A549 (cell line): ENCODE results near the gene ACSF3. TPM values are rescaled to one million over a fixed set of nuclear protein-coding genes. Genes with fewer than 3 reads are reported as not detected.

Experiments
- ATAC-seq, 2 experiments: fragments of 200-7000 bp in 1 of 2; fragments of >200 bp in 1 of 2; cut with Nextera tagmentation in 1 of 2; cut with Tn5 transposase in 1 of 2; 3 replicates each; pipeline versions ENCODE4 v1.8.0 to v1.9.1; 2018 to 2020; ENCODE audit warnings: mild to moderate bottlenecking in 1 of 2, moderate library complexity in 1 of 2
- CTCF ChIA-PET: fragments of 300-600 bp; sonication (Branson Sonifier 250); formaldehyde crosslinking; extraction: SDS; loops from one replicate; lab custom pipeline; 2021; ENCODE audit warnings: antibody characterized with exemption, inconsistent platforms; lab: Yijun Ruan, JAX
- POLR2A ChIA-PET: fragments of 350-600 bp; formaldehyde crosslinking; extraction: SDS; loops from one replicate; lab custom pipeline; 2021; ENCODE audit warnings: antibody characterized with exemption, inconsistent platforms; lab: Yijun Ruan, JAX
- DNase-seq, 2 experiments: peaks; one replicate each; pipeline versions ENCODE4 v3.0.0 to v3.0.0-alpha.2; 2011 to 2016; ENCODE audit warnings: low read depth in 1 of 2, low spot score in 1 of 2
- FAIRE-seq: peaks from 2 replicates; lab custom pipeline; 2011; peaks lifted over from hg19 to GRCh38; lab: Jason Lieb, UNC
- H3K27ac ChIP-seq, 2 experiments: fragments of >200 bp; sonication (Bioruptor Twin); formaldehyde crosslinking; 3 replicates each; pipeline ENCODE4 v1.5.1; 2016 to 2017
- H3K4me1 ChIP-seq: fragments of >200 bp; sonication (Bioruptor Twin); formaldehyde crosslinking; 3 replicates; pipeline ENCODE4 v1.6.1; 2016
- H3K4me2 ChIP-seq: fragments of >200 bp; sonication (Bioruptor Twin); formaldehyde crosslinking; 3 replicates; pipeline ENCODE4 v1.6.1; 2016
- H3K4me3 ChIP-seq: fragments of >200 bp; sonication (Bioruptor Twin); formaldehyde crosslinking; 3 replicates; pipeline ENCODE4 v1.5.1; 2016
- H3K9me3 ChIP-seq: fragments of >200 bp; sonication (Bioruptor Twin); formaldehyde crosslinking; 3 replicates; pipeline ENCODE4 v1.6.1; 2016
- CBX2 ChIP-seq: fragments of 200-600 bp; sonication (generic); IDR thresholded peaks from 2 replicates; pipeline ENCODE4 v1.6.1; 2016; ENCODE audit warnings: low read depth, mild to moderate bottlenecking, borderline replicate concordance
- E2F6 ChIP-seq: IDR thresholded peaks from 2 replicates; pipeline ENCODE4 v1.6.1; 2012; ENCODE audit warnings: low read depth, borderline replicate concordance
- GATA3 ChIP-seq: IDR thresholded peaks from 2 replicates; pipeline ENCODE4 v1.6.1; 2012; ENCODE audit warnings: borderline replicate concordance
- HDAC2 ChIP-seq: fragments of 200-600 bp; sonication (generic); IDR thresholded peaks from 2 replicates; pipeline ENCODE4 v1.6.1; 2016
- HEYL ChIP-seq: fragments of 250-450 bp; sonication (Bioruptor Pico); IDR thresholded peaks from 2 replicates; pipeline ENCODE4 v1.8.0; 2021; ENCODE audit warnings: mild to moderate bottlenecking, moderate library complexity
- HOXA7 ChIP-seq: fragments of 250-450 bp; sonication (Bioruptor Pico); IDR thresholded peaks from 2 replicates; pipeline ENCODE4 v1.5.0; 2020; ENCODE audit warnings: mild to moderate bottlenecking, moderate library complexity
- HOXB13 ChIP-seq: fragments of 250-450 bp; sonication (Bioruptor Pico); IDR thresholded peaks from 2 replicates; pipeline ENCODE4 v1.5.0; 2020; ENCODE audit warnings: low read depth, mild to moderate bottlenecking, moderate library complexity
- HOXB5 ChIP-seq: fragments of 250-450 bp; sonication (Bioruptor Pico); IDR thresholded peaks from 2 replicates; pipeline ENCODE4 v1.5.0; 2020; ENCODE audit warnings: mild to moderate bottlenecking, moderate library complexity
- JUN ChIP-seq, 2 experiments: fragments of >200 bp; sonication (Bioruptor Twin); formaldehyde crosslinking; IDR thresholded peaks; 2 replicates in 1 of 2; 3 replicates in 1 of 2; pipeline ENCODE4 v1.6.1; 2016 to 2017
- KDM5A ChIP-seq: fragments of 200-600 bp; sonication (generic); IDR thresholded peaks from 2 replicates; pipeline ENCODE4 v1.6.1; 2016; ENCODE audit warnings: antibody characterized with exemption, mild to moderate bottlenecking
- MAZ ChIP-seq: fragments of 150-350 bp; IDR thresholded peaks from 2 replicates; pipeline ENCODE4 v1.6.1; 2014; ENCODE audit warnings: antibody characterized with exemption, low read depth, low read length, borderline replicate concordance
- NFE2L2 ChIP-seq: fragments of 150-350 bp; conservative IDR thresholded peaks from 2 replicates; pipeline ENCODE4 v1.6.1; 2014; ENCODE audit warnings: low read length
- NPAS2 ChIP-seq: fragments of 250-450 bp; sonication (Bioruptor Pico); IDR thresholded peaks from 2 replicates; pipeline ENCODE4 v1.8.0; 2022; ENCODE audit warnings: mild to moderate bottlenecking, moderate library complexity, borderline replicate concordance
- NR3C1 ChIP-seq: fragments of >200 bp; sonication (Bioruptor Twin); formaldehyde crosslinking; IDR thresholded peaks from 3 replicates; pipeline ENCODE4 v1.6.1; 2017
- RCOR1 ChIP-seq: fragments of 150-350 bp; IDR thresholded peaks from 2 replicates; pipeline ENCODE4 v1.6.1; 2014; ENCODE audit warnings: antibody characterized with exemption, low read length, low read depth
- REST ChIP-seq: fragments of 200-600 bp; sonication (generic); IDR thresholded peaks from 2 replicates; pipeline ENCODE4 v1.6.1; 2016; ENCODE audit warnings: antibody characterized with exemption, mild to moderate bottlenecking, moderate library complexity
- RFX5 ChIP-seq: fragments of 450-650 bp; IDR thresholded peaks from 2 replicates; pipeline ENCODE4 v1.7.1; 2014; ENCODE audit warnings: antibody characterized with exemption, mild to moderate bottlenecking, moderate library complexity
- ZNF302 ChIP-seq: fragments of 250-450 bp; sonication (Bioruptor Pico); IDR thresholded peaks from 2 replicates; pipeline ENCODE4 v1.9.0; 2021; ENCODE audit warnings: inconsistent platforms, mild to moderate bottlenecking, moderate library complexity
- WGBS: methylation state at CpG from one replicate; pipeline ENCODE4 v1.1.6; 2017; ENCODE audit errors: missing lambda C conversion rate; 5-methylcytosine and 5-hydroxymethylcytosine counted together
- polyA plus RNA-seq, 4 experiments: library from polyadenylated mRNA; depleted of rRNA in 3 of 4; stranded (reverse); fragments of >200 nt; fragmentation: RNase III in 1 of 4; extraction: RNeasy Plus Mini Kit Qiagen cat#74134 plus additional on column Dnase treatment in 1 of 4; gene quantifications; 2 replicates in 3 of 4; 3 replicates in 1 of 4; pipeline ENCODE4 v1.2.3, GENCODE V29; 2011 to 2017
- TF ChIP-seq, protein P1 (sequence below): fragments of 150-350 bp; IDR thresholded peaks from 2 replicates; pipeline ENCODE4 v1.6.1; 2014; ENCODE audit warnings: low read depth, mild to moderate bottlenecking, low read length
- TF ChIP-seq, protein P2 (sequence below): fragments of 250-450 bp; sonication (Bioruptor Pico); IDR thresholded peaks from 2 replicates; pipeline ENCODE4 v1.5.0; 2021; ENCODE audit warnings: mild to moderate bottlenecking, moderate library complexity, borderline replicate concordance

The ACSF3 gene
- polyA plus RNA-seq, 2 of the 4 experiments (the other 2 are of a cell fraction), result 9.8 to 13.1 TPM

DNA sequence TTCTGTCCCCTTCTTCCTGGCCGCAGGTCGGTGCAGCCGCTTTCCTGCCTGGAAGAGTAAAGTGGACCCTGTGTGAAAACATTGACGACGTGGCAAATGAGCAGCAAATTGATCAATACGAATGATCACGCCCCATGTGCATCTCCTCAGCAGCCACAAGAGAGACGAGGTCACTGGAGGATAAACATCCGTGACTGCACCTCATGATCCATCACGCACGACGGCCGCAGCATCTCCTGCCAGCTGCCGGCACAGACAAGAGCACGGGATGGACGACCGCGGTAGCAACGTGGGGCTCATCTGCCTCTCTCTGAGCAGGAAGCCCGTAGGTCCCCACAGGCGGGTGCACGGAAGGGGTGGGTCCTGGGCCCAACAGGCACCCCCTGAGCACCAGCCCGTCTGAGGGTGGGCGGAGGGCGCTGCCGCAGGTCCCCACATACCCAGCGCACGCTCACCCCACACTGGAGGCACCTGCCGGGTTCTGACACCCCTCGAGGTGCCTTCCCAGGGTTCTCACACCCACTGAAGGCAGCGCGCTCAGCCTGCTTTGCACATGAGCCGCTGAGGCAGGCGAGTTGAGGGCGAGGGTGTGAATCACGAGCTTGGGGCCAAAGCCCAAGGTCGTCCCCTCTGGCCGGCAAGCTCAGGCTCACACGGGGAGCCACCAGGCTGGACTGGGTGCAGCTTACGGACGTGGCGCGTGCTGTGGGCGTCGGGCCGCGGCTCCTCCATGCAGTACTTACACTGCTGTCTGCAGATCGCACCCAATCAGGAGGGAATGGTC is 65.6 kb downstream of the ACSF3 start:
- no peaks in the 10 kb centered on the region for H3K4me1 ChIP-seq
- POLR2A ChIA-PET, result no interaction called here
- DNase-seq (no peak), FAIRE-seq (no peak), ATAC-seq (no peak)
- H3K9me3 ChIP-seq, result peaks cover 4% of the 10 kb centered on the region; the same call in 2 of the 3 replicates
- no peak overlapping the region for H3K4me3 ChIP-seq
- WGBS, result 90% methylated on average over 27 of the region's 48 CpGs
- H3K27ac ChIP-seq, result no peak overlapping the region
- TF ChIP-seq RCOR1, result no peak
- TF ChIP-seq MAZ, result no peak
- no peak for TF ChIP-seq RFX5
- no peak for TF ChIP-seq JUN (IDR thresholded peaks at IDR 0.05)
- TF ChIP-seq ZNF302 (CRISPR knock-in tag), result no peak
- TF ChIP-seq HDAC2, result no peak
- TF ChIP-seq REST, result no peak
- no peak for TF ChIP-seq HEYL (CRISPR knock-in tag)
- TF ChIP-seq CBX2, result no peak
- TF ChIP-seq, protein P1, sequence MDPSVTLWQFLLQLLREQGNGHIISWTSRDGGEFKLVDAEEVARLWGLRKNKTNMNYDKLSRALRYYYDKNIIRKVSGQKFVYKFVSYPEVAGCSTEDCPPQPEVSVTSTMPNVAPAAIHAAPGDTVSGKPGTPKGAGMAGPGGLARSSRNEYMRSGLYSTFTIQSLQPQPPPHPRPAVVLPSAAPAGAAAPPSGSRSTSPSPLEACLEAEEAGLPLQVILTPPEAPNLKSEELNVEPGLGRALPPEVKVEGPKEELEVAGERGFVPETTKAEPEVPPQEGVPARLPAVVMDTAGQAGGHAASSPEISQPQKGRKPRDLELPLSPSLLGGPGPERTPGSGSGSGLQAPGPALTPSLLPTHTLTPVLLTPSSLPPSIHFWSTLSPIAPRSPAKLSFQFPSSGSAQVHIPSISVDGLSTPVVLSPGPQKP, result no peak
- TF ChIP-seq NPAS2 (CRISPR knock-in tag), result no peak
- TF ChIP-seq, protein P2, sequence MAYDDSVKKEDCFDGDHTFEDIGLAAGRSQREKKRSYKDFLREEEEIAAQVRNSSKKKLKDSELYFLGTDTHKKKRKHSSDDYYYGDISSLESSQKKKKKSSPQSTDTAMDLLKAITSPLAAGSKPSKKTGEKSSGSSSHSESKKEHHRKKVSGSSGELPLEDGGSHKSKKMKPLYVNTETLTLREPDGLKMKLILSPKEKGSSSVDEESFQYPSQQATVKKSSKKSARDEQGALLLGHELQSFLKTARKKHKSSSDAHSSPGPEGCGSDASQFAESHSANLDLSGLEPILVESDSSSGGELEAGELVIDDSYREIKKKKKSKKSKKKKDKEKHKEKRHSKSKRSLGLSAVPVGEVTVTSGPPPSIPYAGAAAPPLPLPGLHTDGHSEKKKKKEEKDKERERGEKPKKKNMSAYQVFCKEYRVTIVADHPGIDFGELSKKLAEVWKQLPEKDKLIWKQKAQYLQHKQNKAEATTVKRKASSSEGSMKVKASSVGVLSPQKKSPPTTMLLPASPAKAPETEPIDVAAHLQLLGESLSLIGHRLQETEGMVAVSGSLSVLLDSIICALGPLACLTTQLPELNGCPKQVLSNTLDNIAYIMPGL, result no peak
- TF ChIP-seq NFE2L2, result no peak
- TF ChIP-seq HOXB5, result no peak
- no peak for TF ChIP-seq HOXB13 (CRISPR knock-in tag)
- TF ChIP-seq NR3C1, result no peak
- no peak for TF ChIP-seq E2F6
- no peak for TF ChIP-seq GATA3
- TF ChIP-seq HOXA7 (CRISPR knock-in tag), result no peak
- TF ChIP-seq KDM5A, result no peak
- H3K4me2 ChIP-seq, result no peak overlapping the region
- CTCF ChIA-PET, result interaction anchor here (0.5 to 1.4 kb wide), 4 partner anchors 9 to 422 kb away, joined by 3 to 4 read pairs (median 3); no protein-coding TSS in a partner anchor
